H1 (cell line): Measurements from ENCODE around the gene RNASE3. TPM values are rescaled to one million over a fixed set of nuclear protein-coding genes. Genes with fewer than 3 reads are reported as not detected.
"Not testable (repeated sequence)": the region's sequence is repeated elsewhere in the genome, so short reads cannot be mapped to it uniquely, and the experiment has no call there.

Experiments
- CTCF ChIA-PET: fragments of 300-600 bp; sonication (Branson Sonifier 250); formaldehyde crosslinking; loops from one replicate; lab custom pipeline; 2021; ENCODE audit not compliant: partially characterized antibody; lab: Charles Lee
- POLR2A ChIA-PET: fragments of 300-600 bp; sonication (Branson Sonifier 250); formaldehyde crosslinking; loops from one replicate; lab custom pipeline; 2021; ENCODE audit warnings: inconsistent platforms; ENCODE audit not compliant: partially characterized antibody; lab: Charles Lee
- DNase-seq, 2 experiments: peaks; one replicate each; pipeline versions ENCODE4 v3.0.0 to v3.0.0-alpha.2; 2010 to 2022; ENCODE audit warnings: low spot score in 2 of 2, low read depth in 1 of 2, mixed read lengths in 1 of 2
- FAIRE-seq: peaks from 2 replicates; lab custom pipeline; 2011; peaks lifted over from hg19 to GRCh38; lab: Jason Lieb, UNC
- H2AFZ ChIP-seq: 2 replicates; pipeline ENCODE4 v1.8.1; 2012; ENCODE audit warnings: low read length, inconsistent platforms
- H2AK5ac ChIP-seq: 2 replicates; pipeline ENCODE4 v1.6.1; 2013; ENCODE audit warnings: low read depth, low read length
- H2BK120ac ChIP-seq: replicated peaks from 2 replicates; pipeline ENCODE3; 2013; ENCODE audit warnings: low read depth, low read length, inconsistent platforms
- H2BK12ac ChIP-seq: 2 replicates; pipeline ENCODE4 v1.6.1; 2013; ENCODE audit warnings: low read depth, low read length
- H2BK15ac ChIP-seq: 2 replicates; pipeline ENCODE4 v1.6.1; 2013; ENCODE audit warnings: low read length
- H2BK20ac ChIP-seq: 2 replicates; pipeline ENCODE4 v1.6.1; 2013; ENCODE audit warnings: low read length
- H2BK5ac ChIP-seq: 2 replicates; pipeline ENCODE4 v1.6.1; 2013; ENCODE audit warnings: low read depth, low read length
- H3K14ac ChIP-seq: 2 replicates; pipeline ENCODE4 v1.6.1; 2013; ENCODE audit warnings: inconsistent platforms; ENCODE audit not compliant: insufficient read length
- H3K18ac ChIP-seq: 2 replicates; pipeline ENCODE4 v1.6.1; 2013; ENCODE audit warnings: low read length; ENCODE audit errors: extremely low read depth
- H3K23ac ChIP-seq: 2 replicates; pipeline ENCODE4 v1.6.1; 2013; ENCODE audit warnings: inconsistent platforms; ENCODE audit not compliant: insufficient read length
- H3K23me2 ChIP-seq: 2 replicates; pipeline ENCODE4 v1.6.1; 2013; ENCODE audit warnings: low read depth, low read length
- H3K27ac ChIP-seq: 2 replicates; pipeline ENCODE4 v1.6.1; 2011; ENCODE audit warnings: low read depth, low read length, inconsistent platforms
- H3K27me3 ChIP-seq, 4 experiments: replicated peaks in 1 of 4; 1 replicate in 1 of 4; 2 replicates in 3 of 4; pipeline versions ENCODE4 v1.6.1 to v1.8.1; 2011 to 2013; ENCODE audit warnings: low read length in 3 of 4, mild to moderate bottlenecking in 3 of 4, inconsistent platforms in 2 of 4, mixed read lengths in 2 of 4, moderate library complexity in 1 of 4; ENCODE audit not compliant: control insufficient read depth in 3 of 4, insufficient read depth in 3 of 4; ENCODE audit errors: extremely low read depth in 1 of 4
- H3K36me3 ChIP-seq, 4 experiments: 2 replicates each; pipeline versions ENCODE4 v1.6.1 to v1.8.1; 2011 to 2013; ENCODE audit warnings: mild to moderate bottlenecking in 4 of 4, low read length in 3 of 4, moderate library complexity in 2 of 4, control low read depth in 1 of 4, inconsistent platforms in 1 of 4; ENCODE audit not compliant: insufficient read depth in 4 of 4, control insufficient read depth in 2 of 4
- H3K4ac ChIP-seq: replicated peaks from 2 replicates; pipeline ENCODE3; 2013; ENCODE audit warnings: low read length, low read depth, mixed read lengths, inconsistent platforms; ENCODE audit not compliant: insufficient read length
- H3K4me1 ChIP-seq, 4 experiments: replicated peaks in 1 of 4; 1 replicate in 1 of 4; 2 replicates in 3 of 4; pipeline versions ENCODE4 v1.6.1 to v1.8.1; 2011 to 2013; ENCODE audit warnings: low read length in 3 of 4, inconsistent platforms in 2 of 4, mixed read lengths in 1 of 4; ENCODE audit not compliant: insufficient read depth in 4 of 4, control insufficient read depth in 3 of 4
- H3K4me2 ChIP-seq, 2 experiments: 2 replicates each; pipeline versions ENCODE4 v1.6.1 to v1.8.1; 2011 to 2013; ENCODE audit warnings: low read depth in 2 of 2, low read length in 2 of 2, control low read depth in 1 of 2, inconsistent platforms in 1 of 2, mild to moderate bottlenecking in 1 of 2; ENCODE audit not compliant: insufficient read depth in 1 of 2
- H3K4me3 ChIP-seq, 4 experiments: fragments of 200-600, 300-600 bp in 1 of 4; sonication (generic), shearing (Covaris generic), sonication (Bioruptor Twin) in 1 of 4; 2 replicates each; pipeline versions ENCODE4 v1.5.1 to v1.8.1; 2011 to 2016; ENCODE audit warnings: low read length in 4 of 4, low read depth in 3 of 4, control low read depth in 2 of 4, inconsistent platforms in 2 of 4, mild to moderate bottlenecking in 2 of 4, mixed read lengths in 1 of 4, moderate library complexity in 1 of 4; ENCODE audit not compliant: insufficient read depth in 2 of 4; ENCODE audit errors: extremely low read depth in 1 of 4
- H3K56ac ChIP-seq: replicated peaks from 2 replicates; pipeline ENCODE3; 2013; ENCODE audit warnings: low read depth, mild to moderate bottlenecking, mixed read lengths, low read length, inconsistent platforms; ENCODE audit not compliant: insufficient read length
- H3K79me1 ChIP-seq: 2 replicates; pipeline ENCODE4 v1.6.1; 2013; ENCODE audit warnings: low read depth, low read length, control low read depth
- H3K79me2 ChIP-seq, 2 experiments: 2 replicates each; pipeline versions ENCODE4 v1.6.1 to v1.8.1; 2012 to 2013; ENCODE audit warnings: low read length in 2 of 2, mild to moderate bottlenecking in 2 of 2, inconsistent platforms in 1 of 2; ENCODE audit not compliant: insufficient read depth in 2 of 2, control insufficient read depth in 1 of 2
- H3K9ac ChIP-seq, 4 experiments: replicated peaks in 1 of 4; 1 replicate in 1 of 4; 2 replicates in 3 of 4; pipeline versions ENCODE4 v1.6.1 to v1.8.1; 2011 to 2013; ENCODE audit warnings: low read depth in 3 of 4, low read length in 3 of 4, control low read depth in 2 of 4, mild to moderate bottlenecking in 2 of 4, moderate library complexity in 2 of 4, inconsistent platforms in 1 of 4; ENCODE audit errors: extremely low read depth in 1 of 4
- H3K9me3 ChIP-seq, 2 experiments: 2 replicates each; pipeline versions ENCODE4 v1.6.1 to v1.8.1; 2012 to 2013; ENCODE audit warnings: mild to moderate bottlenecking in 2 of 2, moderate library complexity in 2 of 2, control low read depth in 1 of 2, inconsistent platforms in 1 of 2, low read depth in 1 of 2, low read length in 1 of 2, mixed read lengths in 1 of 2; ENCODE audit not compliant: insufficient read depth in 2 of 2
- H4K20me1 ChIP-seq, 2 experiments: replicated peaks in 1 of 2; 2 replicates each; pipeline versions ENCODE3 to v1.8.1; 2011 to 2013; ENCODE audit warnings: inconsistent platforms in 2 of 2, low read length in 2 of 2, mild to moderate bottlenecking in 1 of 2; ENCODE audit not compliant: insufficient read depth in 2 of 2, control insufficient read depth in 1 of 2
- H4K5ac ChIP-seq: 2 replicates; pipeline ENCODE4 v1.6.1; 2013; ENCODE audit warnings: low read length, low read depth, mixed read lengths, inconsistent platforms; ENCODE audit not compliant: insufficient read length
- H4K8ac ChIP-seq: 2 replicates; pipeline ENCODE4 v1.8.0; 2013; ENCODE audit warnings: mild to moderate bottlenecking, moderate library complexity, low read length, inconsistent platforms; ENCODE audit not compliant: insufficient read depth; ENCODE audit errors: extremely low read depth
- H4K91ac ChIP-seq: replicated peaks from 2 replicates; pipeline ENCODE3; 2013; ENCODE audit warnings: low read length, mixed read lengths, inconsistent platforms; ENCODE audit not compliant: insufficient read length
- WGBS, 2 experiments: shearing (Covaris generic) in 1 of 2; methylation state at CpG; one replicate each; pipeline versions ENCODE4 v1.1.6 to v1.1.7; 2013 to 2015; ENCODE audit warnings: low lambda C conversion rate in 2 of 2, mixed read lengths in 2 of 2, inconsistent platforms in 1 of 2, low coverage in 1 of 2, missing lambda C conversion rate in 1 of 2; ENCODE audit not compliant: insufficient replicate concordance in 2 of 2, insufficient coverage in 1 of 2, insufficient read length in 1 of 2; ENCODE audit errors: extremely low coverage in 1 of 2, missing lambda C conversion rate in 1 of 2; 5-methylcytosine and 5-hydroxymethylcytosine counted together
- long read RNA-seq, 2 experiments: library from RNA in 1 of 2; library from capped mRNA in 1 of 2; stranded (forward); transcript quantifications; one replicate each; pipeline ENCODE4 v2.0.0, GENCODE V29; 2021; ENCODE audit warnings: inconsistent platforms in 1 of 2
- polyA minus RNA-seq, 3 experiments: library from RNA; depleted of rRNA, polyadenylated mRNA; stranded (reverse); fragments of >200 nt; gene quantifications; 1 replicate in 2 of 3; 2 replicates in 1 of 3; pipeline ENCODE4 v1.2.3, GENCODE V29; 2011
- polyA plus RNA-seq, 7 experiments: library from polyadenylated mRNA; depleted of rRNA in 3 of 7; stranded (reverse) in 5 of 7; unstranded in 2 of 7; fragments of >200 nt in 5 of 7; fragments of 200-250 nt in 2 of 7; gene quantifications; 1 replicate in 5 of 7; 2 replicates in 1 of 7; 4 replicates in 1 of 7; pipeline versions ENCODE4 v1.2.1 to v1.2.3, GENCODE V29; 2011 to 2013; ENCODE audit warnings: missing spikeins in 2 of 7, mixed read lengths in 2 of 7
- total RNA-seq: library from RNA; stranded (reverse); fragmentation: NEBNext Ultra II Directional; extraction: Animal tissue kit (Norgen Biotek cat#: 25700); gene quantifications from 2 replicates; pipeline ENCODE4 v1.2.1, GENCODE V29; 2021

Gene RNASE3
- not detected in 2 replicates for total RNA-seq
- not detected in 2 replicates for polyA plus RNA-seq (2011; rRNA removed)
- not detected for polyA plus RNA-seq (2011; cell fraction: cytosol; rRNA removed)
- not detected for polyA plus RNA-seq (2011; cell fraction: nucleus; rRNA removed)
- not detected in 4 replicates for polyA plus RNA-seq (2012, experiment 1 of 2)
- polyA plus RNA-seq (2012, experiment 2 of 2) = not detected
- not detected for polyA plus RNA-seq (2013, experiment 1 of 2)
- not detected for polyA plus RNA-seq (2013, experiment 2 of 2)
- polyA minus RNA-seq (2011; rRNA and poly(A)+ RNA removed) = not detected in 2 replicates
- polyA minus RNA-seq (2011; cell fraction: cytosol; rRNA and poly(A)+ RNA removed) = not detected
- polyA minus RNA-seq (2011; cell fraction: nucleus; rRNA and poly(A)+ RNA removed) = not detected
- long read RNA-seq, experiment 1 = 0 reads
- long read RNA-seq, experiment 2 = 0 reads

GRCh38 chr14:20891126-20891825 lies at the start of gene RNASE3:
Gene RNASE3 (plus strand): TSS chr14:20891385. CDS start chr14:20891687, 302 bp downstream.
- H2AK5ac ChIP-seq, H3K79me2 ChIP-seq, H2BK20ac ChIP-seq, H3K4me1 ChIP-seq, H4K91ac ChIP-seq, H3K9me3 ChIP-seq, H3K56ac ChIP-seq, POLR2A ChIA-PET, H2BK120ac ChIP-seq, H3K9ac ChIP-seq, H3K18ac ChIP-seq, H4K20me1 ChIP-seq, H3K36me3 ChIP-seq, H3K4me3 ChIP-seq, DNase-seq, H4K5ac ChIP-seq, H3K79me1 ChIP-seq, H2BK15ac ChIP-seq, H3K27ac ChIP-seq, H2AFZ ChIP-seq, H3K4me2 ChIP-seq, H3K4ac ChIP-seq, H4K8ac ChIP-seq, H3K23ac ChIP-seq, H3K27me3 ChIP-seq, H2BK12ac ChIP-seq, H3K14ac ChIP-seq, FAIRE-seq, H2BK5ac ChIP-seq, H3K23me2 ChIP-seq: not testable (repeated sequence)
- CTCF ChIA-PET = interaction anchor here (1.0 to 1.3 kb wide), 2 partner anchors 10 to 32 kb away, joined by 3 read pairs; no protein-coding TSS in a partner anchor
- WGBS, 2 experiments = 80% methylated on average over 11 of the region's 11 CpGs; no CpG with 5 or more reads in 1 of the 2 experiments
